Measurements from ENCODE around the gene FAM124B.

FAM124B gene

DNA sequence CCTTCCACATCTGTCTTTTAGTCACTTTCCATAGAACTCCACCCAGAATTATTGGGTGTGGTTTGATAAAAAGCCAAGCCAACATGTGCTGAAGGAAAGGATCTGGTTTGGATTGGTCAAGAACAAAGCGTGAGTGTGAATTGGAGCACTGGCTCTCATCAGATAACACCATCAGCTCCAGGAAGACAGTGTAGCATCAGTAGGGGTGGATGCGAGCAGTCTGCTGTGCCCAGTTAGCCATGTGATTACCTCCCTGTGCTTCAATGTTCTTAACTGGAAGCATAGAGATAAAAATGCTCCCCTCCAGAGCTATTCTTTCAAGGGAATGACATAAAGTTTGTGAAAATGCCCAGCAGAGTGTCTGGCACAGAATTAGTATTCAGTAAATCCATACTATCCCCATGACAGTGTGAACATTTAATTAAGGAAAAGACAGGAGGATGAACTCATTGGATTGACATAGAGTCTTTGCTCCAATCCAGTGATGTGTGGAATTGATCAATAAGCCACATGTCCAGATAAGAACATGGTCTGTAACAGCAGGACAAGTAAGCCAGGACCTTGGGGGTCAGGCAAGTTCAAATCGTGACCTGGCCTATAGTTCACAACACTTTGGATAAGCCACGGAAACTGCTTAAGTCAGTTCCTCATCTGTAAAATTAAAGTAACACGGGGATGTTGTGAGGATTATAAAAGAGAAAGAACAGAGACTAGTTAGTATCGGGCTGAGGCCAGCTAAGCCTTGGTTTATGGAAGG, 68.0 kb downstream of the FAM124B start:
- DNase-seq = no peak

DNA sequence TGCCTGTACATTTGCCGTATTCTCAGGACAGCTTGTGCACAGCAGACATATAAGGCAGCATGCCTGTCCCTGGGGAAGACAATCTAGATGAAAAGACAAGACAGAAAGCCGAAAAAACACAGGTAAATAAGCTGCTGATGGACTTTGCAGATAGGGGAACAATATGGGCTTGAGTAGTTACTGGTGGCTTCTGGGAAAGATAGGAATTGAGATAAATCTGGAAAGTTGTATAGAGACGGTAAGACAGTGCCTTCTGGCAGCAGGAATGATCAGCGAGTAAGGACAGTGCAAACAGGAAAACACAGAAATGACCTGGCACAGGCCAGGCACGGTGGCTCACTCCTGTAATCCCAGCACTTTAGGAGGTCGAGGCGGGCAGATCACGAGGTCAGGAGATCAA, 70.2 kb downstream of the FAM124B start:
- DNase-seq = no peak

DNA sequence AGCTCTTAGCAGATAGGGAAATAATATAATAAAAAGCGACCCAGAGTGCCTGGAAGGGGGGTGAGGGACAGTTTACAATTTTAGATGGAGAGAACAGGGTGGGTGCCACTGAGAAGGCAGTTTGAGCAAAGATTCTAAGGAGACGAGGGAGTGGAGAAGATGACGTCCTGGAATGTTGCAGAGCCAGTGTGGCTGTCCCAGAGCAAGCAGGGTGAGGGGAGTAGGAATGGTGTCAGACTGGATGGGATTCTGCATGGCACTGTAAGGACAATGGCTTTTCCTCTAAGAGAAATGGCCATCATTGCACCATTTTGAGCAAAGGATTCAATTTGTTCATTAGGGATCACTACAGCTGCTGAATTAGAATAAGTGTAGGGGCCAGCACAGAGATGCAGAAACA, 73.1 kb downstream of the FAM124B start:
- DNase-seq = no peak

Measured in activated CD8-positive, alpha-beta memory T cell treated with anti-CD3 and anti-CD28 coated beads for 24 hours (primary cell).